HT1080 (cell line): ENCODE measurements around the gene GPRIN1. TPM values are rescaled to one million over a fixed set of nuclear protein-coding genes. Genes with fewer than 3 reads are reported as not detected.
A peak's percentile ranks its signal among the peaks of the same experiment; 100 is the strongest.
"Not testable (repeated sequence)": the region's sequence is repeated elsewhere in the genome, so short reads cannot be mapped to it uniquely, and the experiment has no call there.

Experiments
- DNase-seq: peaks from one replicate; pipeline ENCODE4 v3.0.0-alpha.2; 2015; ENCODE audit warnings: low read depth
- total RNA-seq: library from RNA; depleted of rRNA; stranded (reverse); fragments of >200 nt; shearing (Covaris generic); gene quantifications from 2 replicates; pipeline ENCODE4 v1.2.3, GENCODE V29; 2014

The GPRIN1 gene
- total RNA-seq, 1 experiment from 2014 or later = 13.1 TPM

DNA sequence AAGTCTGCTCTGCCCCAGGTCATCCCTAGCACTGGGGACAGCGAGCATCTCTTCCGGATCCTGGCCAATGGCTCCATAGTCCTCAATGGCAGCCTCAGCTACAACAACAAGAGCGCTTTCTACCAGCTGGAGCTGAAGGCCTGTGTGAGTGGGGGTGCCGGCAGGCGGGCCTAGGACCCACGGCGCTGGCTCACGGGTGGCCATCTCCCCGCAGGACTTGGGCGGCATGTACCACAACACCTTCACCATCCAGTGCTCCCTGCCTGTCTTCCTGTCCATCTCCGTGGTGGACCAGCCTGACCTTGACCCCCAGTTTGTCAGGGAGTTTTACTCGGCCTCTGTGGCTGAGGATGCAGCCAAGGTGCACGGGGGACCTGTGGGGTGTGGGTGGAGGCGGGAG, 34.9 kb downstream of the GPRIN1 start:
- no peak for DNase-seq

DNA sequence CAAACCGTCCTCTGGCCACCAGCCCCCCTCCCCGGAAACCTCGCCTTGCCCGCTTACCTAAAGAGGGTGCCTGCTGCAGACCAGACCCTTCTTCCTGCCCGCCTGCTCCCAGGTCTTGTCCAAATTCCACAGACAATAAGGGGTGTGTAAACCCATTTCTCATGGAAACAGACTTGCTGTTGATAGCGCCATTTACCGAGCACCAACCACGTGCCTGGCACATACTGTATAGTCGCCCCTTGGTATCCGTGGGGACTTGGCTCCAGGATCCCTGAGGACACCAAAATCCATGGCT, 35.7 kb downstream of the GPRIN1 start:
- no peak for DNase-seq

DNA sequence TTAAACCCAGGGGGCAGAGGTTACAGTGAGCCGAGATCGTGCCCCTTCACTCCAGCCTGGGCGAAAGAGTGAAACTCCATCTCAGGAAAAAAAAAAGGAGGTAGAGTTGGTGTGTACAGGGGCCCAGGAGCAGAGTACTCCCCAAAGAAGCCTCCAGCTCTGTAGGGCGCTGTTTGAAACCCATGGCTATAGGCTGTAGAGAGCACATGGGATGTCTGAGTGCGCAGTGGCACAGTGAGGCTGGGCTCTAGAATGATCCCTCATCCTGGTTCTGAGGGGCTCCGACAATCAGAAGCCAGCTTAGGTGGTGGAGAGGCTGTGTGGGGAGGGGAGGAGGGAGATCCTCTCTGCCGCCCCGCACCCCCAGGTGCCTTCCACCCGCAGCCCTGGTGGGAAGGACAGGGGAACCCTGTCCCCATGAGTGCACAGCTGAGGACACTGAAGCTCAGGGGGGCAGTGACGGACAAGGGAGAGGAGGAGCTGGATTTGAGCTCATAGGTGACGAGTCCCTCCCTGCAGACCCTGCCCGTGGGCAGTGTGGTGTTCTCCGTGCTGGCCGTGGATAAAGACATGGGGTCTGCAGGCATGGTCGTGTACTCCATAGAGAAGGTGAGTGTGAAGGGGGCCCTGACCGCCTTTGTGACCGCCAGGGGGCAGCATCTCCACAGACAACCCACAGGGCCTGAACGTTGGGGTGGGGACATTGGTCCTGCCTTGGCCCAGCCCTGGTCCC, 36.2 kb downstream of the GPRIN1 start:
- peak; percentile 36 for DNase-seq

DNA sequence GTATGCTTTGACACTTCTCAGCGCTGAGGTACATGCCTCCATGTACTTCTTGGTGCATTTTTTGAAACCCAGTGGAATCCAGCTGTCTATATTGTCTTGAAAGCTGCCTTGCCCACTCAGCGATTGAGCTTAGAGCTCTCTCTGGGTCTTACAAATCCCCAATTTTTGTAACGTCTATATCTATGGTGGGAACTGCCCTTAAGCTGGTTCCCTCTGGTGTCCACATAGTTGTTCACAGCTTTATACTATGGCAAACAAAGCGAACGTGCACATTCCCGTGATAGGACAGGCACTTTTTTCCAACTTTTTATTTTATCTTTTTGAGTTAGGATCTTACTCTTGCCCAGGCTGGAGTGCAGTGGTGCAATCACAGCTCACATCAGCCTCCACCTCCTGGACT, 39.9 kb downstream of the GPRIN1 start:
- DNase-seq = no peak

DNA sequence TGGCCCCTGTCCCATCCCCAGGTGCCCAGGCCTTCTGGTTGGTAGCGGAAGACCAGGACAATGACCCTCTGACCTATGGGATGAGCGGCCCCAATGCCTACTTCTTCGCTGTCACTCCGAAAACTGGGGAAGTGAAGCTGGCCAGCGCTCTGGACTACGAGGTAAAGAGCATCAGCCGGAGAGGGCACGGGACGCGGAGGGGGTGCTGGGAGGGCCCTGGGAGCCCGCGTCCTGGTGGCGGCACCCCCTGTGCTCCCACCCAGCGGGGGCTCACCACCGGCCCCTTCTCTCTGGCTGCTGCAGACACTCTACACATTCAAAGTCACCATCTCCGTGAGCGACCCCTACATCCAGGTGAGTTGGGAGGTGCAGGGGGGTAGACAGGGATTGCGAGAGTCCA, 41.3 kb downstream of the GPRIN1 start:
- DNase-seq = no peak

DNA sequence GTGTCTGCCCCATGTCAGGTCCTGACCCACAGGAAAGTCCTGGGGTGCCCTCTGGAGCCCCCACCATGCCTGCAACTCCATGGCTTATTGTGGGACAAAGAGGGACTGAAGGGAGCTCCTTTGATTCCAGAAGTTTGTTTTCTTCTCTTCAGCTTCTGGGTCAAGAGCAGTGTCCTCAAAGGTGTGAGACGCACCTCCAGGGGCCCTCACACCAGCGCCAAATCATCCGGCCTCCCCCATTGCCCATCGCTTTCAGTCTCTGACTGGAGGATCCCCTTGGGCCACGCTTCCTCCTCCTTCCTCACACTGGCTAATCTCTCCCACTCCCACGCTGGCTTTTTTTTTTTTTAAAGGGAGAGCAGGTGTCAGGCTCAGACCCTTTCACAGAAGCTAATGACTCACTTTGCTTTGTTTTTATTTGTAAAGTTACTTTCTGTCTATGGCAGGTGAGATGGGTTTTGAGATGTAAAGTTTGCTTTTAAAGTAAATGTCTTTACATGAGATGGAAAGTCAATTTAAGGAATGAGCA, 44.1 kb downstream of the GPRIN1 start:
- DNase-seq = no peak

DNA sequence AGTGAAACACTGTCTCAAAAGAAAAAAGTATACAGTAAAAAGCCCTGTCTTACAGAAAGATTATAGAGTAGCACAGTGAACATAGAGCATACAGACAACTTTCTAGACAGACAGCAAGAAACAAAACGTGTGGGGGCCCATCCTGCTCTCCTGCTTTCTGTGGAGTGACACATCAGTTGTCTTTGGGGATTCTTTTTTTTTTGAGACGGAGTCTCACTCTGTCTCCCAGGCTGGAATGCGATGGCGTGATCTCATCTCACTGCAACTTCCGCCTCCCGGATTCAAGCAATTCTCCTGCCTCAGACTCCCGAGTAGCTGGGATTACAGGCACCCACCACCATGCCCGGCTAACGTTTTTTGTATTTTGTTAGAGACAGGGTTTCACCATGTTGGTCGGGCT, 46.0 kb downstream of the GPRIN1 start:
- DNase-seq = peak; percentile 79

DNA sequence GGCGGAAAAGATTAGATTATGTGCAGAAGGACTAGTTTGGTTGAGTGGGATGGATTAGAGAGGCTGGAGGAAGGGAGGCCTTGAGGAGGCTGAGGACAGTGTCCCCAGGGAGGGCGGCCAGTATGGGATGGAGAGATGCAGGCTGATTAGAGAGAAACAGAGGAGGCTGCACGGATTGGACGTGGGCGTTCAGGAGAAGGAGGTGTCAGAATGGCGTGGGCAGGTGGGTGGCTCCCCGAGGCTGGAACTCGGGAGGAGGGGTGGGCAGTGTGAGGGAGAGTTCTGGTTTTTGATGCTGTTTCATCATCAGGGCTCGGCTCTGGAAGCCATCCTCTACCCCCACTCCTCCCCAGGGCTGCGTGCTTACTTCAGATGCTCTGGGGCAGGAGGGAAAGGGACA, 47.8 kb downstream of the GPRIN1 start:
- no peak for DNase-seq

DNA sequence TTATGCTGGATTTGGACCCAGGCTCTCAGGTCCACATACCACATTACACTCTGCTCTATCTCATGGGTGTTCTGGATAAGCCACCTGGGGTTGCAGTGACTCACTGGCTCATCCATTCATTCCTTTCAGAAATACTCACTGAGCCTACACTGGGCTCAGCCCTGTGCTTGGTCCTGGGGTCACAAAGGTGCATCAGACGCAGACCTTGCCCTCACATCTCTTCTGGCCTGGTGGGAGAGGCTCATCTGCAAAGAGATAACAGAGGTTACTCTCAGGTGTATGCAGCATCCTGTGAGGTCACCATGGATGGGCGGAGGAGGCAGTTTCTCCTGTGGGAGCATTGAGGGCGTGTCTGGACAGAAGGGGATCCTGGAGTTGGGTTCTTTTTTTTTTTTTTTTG, 48.7 kb downstream of the GPRIN1 start:
- DNase-seq = no peak

DNA sequence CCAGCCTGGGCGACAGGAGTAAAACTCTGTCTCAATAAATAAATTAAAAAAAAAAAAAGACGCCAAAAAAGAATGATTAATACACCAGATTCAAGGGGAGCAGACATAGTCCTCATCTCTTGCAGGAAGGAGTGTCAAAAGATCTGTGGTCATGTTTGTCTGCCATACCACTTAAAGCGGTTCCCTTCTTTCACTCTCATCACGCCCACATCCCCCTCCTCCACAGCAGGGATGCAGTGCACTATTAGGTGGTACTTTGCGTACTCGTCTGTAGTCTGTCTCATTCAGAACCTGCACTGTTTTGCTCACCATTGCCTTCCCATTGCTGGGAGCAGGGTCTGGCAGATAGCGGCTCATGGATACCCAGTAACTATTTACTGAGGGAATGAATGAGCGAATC, 49.6 kb downstream of the GPRIN1 start:
- no peak for DNase-seq

DNA sequence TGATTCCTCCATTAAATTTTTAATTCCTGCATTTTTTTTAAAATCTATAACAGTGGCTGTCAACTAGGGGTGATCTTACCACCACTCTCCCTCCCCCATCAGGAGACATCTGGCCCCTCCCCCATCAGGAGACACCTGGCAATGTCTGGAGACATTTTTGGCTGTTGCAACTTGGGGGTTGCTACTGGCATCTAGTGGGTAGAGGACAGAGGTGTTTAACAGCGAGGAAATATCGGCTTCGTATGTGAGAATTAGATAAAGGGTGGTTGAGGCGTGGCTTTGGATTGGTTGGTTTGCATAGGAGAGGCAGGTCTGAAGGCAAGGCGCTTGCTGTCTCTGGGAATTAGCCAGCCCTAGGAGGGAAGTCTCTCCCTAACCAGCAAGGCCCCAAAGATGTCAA, 50.3 kb downstream of the GPRIN1 start:
- DNase-seq = no peak

DNA sequence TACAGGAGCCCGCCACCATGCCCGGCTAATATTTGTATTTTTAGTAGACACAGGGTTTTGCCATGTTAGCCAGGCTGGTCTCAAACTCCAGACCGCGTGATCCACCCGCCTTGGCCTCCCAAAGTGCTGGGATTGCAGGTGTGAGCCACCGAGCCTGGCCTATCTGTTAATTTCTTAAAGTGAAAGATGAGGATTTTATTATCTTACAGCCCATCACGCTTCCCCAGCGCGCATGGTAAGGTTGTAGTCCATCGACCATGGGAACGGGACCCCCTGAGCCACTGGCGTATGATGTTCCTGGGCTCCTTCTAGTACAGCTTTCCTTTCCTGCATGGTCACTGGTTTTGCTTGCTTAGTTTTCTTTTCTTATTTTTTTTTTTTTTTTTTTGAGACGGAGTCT, 52.1 kb downstream of the GPRIN1 start:
- DNase-seq = no peak

DNA sequence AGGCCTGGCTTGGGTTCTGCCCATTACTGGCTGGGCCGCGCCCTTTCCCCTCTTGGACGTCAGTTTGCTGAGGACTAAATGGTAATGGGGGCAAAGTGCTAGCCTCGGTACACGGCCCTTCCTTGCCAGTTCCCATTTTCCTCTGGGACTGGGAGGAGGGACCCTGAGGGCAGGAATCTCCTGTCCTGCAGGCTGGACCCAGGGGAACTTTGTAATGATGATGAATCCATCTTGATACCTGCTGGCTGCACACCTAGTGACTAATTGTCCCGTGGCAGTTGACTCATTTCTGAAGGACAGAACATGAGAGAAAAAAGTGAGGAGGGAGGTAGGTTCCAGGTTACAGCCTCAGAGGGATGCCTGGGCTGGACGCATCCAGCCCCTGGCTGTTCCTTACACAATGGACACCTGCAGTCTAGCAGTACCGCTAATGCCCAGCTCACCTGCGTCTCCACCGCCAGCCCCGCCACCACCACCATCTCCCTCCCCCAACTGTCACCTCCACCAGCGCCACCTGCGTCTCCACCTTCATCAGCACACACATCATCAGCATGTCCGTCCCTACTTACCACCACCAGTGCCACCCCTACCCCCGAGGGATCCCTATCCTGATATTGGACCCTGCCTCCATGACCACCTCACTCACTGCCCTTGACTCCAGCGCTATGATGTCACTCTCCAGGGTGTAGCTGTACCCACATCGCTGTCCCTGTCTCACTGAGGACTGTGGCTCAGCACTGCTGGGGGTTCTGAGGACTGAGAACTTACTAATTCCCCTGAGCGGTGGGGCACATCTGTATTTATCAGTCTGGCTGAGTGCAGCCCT, 56.5 kb downstream of the GPRIN1 start:
- no peak for DNase-seq

DNA sequence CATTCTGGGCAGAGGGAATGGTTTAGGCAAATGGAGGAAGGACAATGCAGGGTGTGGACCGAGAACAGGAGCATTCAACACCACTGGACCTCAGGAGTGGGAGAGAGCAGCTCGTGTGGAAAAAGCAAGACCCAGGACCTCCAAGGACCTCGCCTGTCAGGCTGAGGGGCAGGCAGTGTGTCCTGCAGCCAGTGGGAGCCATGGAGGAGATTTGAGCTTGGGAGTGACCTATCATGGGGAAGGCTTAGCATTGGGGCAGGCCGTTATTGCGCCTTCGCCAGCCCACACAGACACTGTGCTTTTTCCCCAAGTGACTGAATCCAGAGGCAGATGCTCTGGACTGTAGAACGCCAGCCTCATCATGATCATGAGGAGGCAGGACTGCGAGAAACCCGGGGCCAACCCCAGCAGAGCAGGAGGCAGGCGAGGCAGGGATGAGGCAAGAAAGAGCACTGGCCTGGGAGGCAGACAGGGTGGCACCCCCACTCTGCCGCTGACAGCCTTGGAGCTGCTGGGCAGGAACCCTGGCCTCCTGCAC, 57.6 kb downstream of the GPRIN1 start:
- no peak for DNase-seq

DNA sequence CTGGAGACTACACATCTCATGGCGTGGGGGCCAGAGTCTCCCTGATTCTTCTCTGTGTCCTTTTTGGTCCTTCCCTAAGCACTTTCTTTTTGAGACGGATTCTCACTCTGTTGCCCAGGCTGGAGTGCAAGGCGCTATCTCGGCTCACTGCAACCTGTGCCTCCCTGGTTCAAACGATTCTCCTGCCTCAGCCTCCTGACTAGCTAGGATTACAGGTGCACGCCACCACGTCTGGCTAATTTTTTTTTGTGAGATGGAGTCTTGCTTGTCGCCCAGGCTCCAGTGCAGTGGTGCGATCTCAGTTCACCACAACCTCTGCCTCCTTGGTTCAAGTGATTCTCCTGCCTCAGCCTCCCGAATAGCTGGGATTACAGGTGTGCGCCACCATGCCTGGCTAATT, 59.0 kb downstream of the GPRIN1 start:
- not testable (repeated sequence) for DNase-seq

DNA sequence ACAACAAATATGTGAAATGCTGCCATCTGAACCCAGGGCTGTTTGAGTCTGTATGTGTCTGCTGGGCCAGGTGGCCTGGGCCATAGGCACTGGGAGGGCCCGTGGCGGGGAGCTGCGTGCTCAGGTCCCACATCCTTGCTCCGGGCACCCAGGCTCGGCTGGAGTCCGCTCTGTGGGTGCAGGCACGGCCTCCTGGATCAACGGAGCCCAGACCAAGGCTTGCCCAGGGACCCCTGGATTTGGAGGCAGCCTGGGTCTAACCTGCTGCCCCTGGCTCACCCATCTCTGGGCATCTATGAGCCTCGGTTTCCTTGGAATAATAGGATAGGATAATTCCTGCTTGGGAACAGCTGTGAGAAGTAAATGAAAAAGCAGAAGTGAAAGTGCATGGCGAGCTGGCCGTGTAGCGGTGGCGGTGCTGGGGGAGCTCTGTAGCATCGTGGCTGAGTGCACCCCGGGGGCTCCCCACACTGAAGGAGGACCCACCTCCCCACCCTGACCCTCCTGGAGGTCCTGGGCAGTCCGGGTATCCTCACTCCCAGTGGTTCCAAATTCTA, 59.6 kb downstream of the GPRIN1 start:
- DNase-seq = no peak

DNA sequence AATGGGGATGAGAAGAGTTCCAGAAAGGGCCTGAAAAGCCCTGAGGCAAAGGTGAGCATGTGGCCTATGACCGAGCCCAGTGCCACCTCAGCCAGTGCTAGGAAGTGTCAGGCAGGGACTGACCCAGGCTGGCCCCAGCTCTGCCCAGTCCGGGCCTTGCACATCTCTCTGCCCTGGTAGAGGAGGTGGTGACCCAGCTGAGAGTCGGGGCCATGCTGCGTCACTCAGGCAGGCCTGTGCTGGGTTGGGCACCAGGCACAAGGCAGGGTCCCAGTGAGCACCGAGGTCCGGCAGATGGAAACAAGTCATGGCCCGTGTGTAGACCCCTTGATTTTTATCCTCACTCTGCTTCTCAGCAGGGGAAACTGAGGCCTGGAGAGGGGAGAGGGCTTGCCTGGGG, 60.1 kb downstream of the GPRIN1 start:
- DNase-seq = no peak

DNA sequence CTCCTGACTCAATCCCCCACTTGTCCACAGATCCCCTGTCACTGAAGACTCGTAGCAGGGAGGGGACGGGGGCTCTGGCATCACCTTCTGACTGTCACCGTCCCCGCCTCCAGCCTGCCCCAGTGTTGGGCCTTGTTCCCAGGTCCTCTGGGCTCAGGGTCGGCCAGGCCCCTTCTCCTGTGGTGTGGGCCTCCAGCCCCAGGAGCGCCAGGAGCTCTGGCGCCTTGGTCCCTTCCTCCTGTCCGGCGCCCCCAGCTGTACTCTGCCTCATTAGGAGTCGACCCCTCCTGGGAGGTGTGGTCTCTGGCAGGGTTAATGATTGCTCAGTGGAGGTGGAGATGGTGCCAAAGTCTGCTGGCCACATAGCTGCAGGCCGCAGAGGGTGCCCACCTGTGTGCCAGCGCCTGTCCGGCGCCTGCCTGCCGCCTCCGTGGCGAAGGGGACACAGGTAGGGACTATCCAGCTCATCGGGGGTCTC, 61.0 kb downstream of the GPRIN1 start, which contains the start of gene CDHR2:
Gene CDHR2, plus strand, starts transcription at position 376 of the 478 bp plus-strand sequence. CDS start 16,011 bp downstream, outside the sequence.
- DNase-seq = no peak

DNA sequence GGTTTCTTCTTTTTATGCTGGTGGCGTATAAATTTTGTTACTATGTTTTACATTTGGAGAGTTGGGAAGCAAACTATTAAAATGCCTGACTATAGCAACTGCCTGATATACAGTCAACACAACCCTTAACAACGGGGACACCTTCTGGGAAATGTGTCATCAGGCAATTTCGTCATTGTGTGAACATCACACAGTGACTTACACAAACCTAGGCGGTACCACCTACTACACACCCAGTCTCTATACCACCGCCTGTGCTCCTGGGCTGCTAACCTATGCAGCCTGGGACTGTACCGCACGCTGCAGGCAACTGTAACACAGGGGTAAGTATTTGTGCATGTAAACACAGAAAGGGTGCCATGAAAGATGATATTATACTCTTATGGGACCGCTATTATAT, 62.2 kb downstream of the GPRIN1 start:
- DNase-seq = peak; percentile 64
